ENCODE measurements around the gene HBA1.
"Not testable (repeated sequence)": the region's sequence is repeated elsewhere in the genome, so short reads cannot be mapped to it uniquely, and the experiment has no call there.

The HBA1 gene

DNA sequence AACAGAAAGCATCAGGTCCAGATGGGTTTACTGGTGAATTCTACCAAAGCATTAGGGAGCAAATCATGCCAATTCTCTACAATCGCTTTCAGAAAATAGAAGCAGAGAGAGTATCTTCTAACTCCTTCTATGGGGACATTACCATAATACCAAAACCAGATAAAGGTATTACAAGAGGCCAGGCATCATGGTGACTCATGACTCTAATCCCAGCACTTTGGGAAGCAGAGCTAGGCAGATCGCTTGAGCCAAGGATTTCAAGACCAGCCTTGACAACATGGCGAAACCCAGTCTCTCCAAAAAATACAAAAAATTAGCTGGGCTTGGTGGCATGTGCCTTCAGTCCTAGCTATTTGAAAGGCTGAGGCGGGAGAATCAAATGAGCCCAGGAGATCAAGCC lies 26.8 kb downstream of the HBA1 start:
- no peak for DNase-seq (ENCODE audit: low spot score)

DNA sequence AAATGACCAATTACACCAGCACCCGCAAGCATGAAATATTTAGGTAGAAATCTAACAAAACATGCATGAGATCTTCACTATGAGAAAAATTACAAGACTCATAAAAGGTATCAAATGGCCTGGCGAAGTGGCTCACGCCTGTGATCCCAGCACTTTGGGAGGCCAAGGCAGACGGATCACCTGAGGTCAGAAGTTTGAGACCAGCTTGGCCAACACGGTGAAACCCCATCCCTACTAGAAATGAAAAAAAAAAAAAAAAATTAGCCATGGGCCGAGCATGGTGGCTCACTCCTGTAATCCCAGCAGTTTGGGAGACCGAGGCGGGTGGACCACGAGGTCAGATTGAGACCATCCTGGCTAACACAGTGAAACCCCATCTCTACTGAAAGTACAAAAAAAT lies 27.6 kb downstream of the HBA1 start:
- DNase-seq (ENCODE audit: low spot score) = not testable (repeated sequence)

DNA sequence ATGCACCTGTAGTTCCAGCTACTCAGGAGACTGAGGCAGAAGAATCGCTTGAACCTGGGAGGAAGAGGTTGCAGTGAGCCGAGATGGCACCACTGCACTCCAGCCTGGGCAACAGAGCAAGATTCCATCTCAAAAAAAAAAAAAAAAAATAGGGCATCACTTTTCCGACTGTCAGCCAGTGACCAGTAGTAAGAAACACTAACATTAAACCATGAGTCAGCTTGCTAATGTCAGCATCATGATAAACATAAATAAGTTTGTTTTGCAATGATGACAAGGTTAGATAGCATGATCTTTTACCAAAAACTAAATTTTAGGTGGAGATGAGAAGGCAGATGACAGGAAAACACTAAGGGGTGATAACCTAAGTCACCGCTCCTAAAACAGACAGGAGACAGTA lies 32.9 kb downstream of the HBA1 start:
- not testable (repeated sequence) for DNase-seq (ENCODE audit: low spot score)

DNA sequence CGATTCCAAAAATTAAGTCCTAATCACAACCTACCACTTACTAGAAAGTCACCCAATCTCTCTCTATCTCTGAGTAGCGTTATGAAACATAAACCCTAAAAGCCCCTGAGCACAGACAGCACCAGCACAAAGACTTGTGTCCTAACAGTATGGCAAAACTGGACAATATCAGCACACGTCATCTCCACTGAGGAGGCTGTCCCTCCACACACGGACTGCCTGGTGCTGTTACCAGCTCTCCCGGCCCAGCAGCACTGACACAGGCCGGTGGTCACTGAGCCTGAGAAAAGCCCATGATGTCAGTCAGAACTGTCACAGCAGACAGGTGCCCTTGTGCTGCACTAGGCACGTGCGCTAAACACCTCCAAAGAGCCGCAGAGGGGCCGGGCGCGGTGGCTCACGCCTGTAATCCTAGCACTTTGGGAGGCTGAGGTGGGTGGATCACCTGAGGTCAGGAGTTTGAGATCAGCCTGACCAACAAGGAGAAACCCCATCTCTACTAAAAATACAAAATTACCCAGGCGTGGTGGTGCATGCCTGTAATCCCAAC lies 35.2 kb downstream of the HBA1 start:
- DNase-seq (ENCODE audit: low spot score) = not testable (repeated sequence)

DNA sequence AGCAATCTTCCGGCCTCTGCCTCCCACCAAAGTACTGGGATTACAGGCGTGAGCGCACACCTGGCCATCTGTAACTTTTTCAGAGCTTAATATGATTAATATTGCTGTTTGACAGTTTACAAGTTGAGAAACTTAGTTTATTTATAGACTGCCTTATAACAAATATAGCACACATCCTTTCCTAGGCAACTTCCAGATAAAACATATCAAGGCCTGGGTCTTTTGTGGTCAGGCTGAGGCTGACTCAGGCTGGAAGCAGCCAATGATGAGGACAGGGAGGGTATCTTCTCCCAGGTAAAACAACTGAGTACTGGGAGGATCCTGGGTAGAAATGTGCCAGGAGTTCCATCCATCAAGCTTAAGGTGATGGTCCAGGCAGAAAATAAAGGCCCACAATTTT lies 36.5 kb downstream of the HBA1 start:
- DNase-seq (ENCODE audit: low spot score) = no peak

DNA sequence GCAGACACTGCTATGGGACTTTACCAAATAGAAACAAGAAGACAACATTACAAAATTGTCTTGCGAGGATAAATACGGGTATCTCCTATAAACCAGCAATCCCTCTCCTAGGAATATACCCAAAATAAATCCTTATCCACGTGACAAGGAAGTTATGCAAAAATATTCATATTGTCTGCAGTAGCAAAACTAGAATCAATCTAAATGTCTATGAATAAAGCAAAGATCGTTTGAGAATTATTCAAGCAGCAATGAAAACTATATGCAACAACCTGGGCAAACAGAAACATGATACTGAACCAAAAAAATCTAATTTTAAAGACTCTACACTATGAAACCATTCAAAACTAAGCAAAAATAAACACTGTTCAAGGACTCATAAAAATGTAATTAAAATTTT lies 43.5 kb downstream of the HBA1 start:
- no peak for DNase-seq (ENCODE audit: low spot score)
